ENCODE results near the gene FLT3. TPM values are rescaled to one million over a fixed set of nuclear protein-coding genes. Genes with fewer than 3 reads are reported as not detected.
"Not testable (repeated sequence)": the region's sequence is repeated elsewhere in the genome, so short reads cannot be mapped to it uniquely, and the experiment has no call there.

The FLT3 gene
- total RNA-seq (2014; rRNA removed; shearing (Covaris generic)): 0.22 TPM in 1 of 2 replicates, not detected in the other

DNA sequence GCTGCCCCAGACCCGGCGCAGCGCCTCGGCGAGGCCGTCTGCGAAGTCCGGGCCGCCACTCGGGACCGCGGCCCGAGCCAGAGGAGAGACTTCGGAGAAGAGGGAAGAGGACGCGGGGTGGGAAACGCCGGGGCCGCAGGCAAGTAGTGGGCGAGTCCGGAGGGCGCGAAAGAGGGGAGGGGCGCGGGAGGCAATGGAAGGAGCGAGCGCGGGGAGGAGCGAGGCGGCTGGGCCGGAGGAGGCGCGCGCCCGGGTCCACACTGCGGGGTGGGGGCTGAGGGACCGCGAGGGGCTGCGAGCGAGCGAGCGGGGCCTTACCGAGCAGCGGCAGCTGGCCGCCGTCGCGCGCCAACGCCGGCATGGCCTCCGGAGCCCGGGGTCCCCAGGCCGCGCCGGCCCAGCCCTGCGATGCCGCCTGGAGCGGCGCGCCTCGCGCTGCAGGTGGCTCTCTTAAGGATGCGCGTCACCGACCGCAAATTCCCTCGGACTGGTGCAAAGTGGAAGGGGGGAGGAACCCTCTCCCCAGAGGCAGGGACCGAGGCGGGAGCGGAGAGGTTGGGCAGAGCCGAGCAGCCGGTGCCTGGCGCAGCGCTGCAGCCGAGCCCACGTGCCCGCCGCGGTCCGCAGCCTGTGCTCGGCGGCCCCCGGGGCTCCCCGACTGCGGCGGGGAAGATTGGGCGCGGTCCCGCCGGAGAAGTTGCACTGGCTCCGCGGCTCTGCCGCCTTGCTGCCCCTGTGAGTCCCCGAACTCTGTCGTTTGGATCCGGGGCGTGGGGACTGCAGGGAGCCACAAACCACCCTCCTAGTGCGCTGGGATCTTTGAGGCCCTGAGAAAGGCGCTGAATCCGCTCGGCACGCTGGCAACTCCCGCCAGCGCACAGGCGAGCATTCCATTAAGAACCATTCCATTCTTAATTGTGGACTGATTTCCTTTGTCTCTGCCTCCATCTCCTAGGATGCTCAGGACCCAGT is at the start of gene FLT3:
FLT3 (minus strand) TSS at position 427 of the 972 bp plus-strand sequence; CDS start at position 361, 66 bp downstream.
- DNase-seq (ENCODE audit: low spot score): peak; percentile 50

DNA sequence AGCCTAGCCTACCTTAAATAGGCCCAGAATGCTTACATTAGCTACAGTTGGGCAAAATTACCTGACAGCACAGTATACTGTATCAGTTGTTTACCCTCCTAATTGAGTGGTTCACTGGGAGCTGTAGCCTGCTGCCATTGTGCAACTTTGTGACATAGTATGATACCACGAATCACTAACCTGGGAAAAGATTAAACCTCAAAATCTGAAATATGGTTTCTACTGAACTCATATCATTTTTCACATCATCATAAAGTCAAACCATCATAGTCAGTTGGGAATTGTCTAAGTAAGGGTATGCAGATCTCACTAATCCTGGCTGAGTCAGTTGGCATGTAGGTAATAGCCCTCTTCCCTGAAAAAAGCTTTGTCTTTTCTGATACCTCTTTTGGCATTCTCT is 47.1 kb upstream of the FLT3 start:
- no peak for DNase-seq (ENCODE audit: low spot score)

DNA sequence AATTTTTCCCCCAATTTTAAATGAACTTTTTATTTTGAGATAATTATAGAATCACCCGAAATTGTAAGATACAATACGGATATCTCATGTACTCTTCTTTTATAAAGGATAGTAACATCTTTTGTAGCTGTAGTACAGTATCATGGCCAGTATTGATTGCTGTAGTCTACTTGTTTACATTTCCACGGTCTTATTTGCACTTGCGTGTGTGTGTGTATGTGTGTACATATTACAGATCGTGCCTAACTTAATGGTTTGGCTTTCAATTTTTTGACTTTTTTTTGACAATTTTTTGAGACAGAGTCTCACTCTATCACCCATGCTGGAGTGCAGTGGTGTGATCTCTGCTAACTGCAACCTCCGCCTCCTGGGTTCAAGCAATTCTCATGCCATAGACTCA is 44.7 kb upstream of the FLT3 start:
- DNase-seq (ENCODE audit: low spot score): no peak

DNA sequence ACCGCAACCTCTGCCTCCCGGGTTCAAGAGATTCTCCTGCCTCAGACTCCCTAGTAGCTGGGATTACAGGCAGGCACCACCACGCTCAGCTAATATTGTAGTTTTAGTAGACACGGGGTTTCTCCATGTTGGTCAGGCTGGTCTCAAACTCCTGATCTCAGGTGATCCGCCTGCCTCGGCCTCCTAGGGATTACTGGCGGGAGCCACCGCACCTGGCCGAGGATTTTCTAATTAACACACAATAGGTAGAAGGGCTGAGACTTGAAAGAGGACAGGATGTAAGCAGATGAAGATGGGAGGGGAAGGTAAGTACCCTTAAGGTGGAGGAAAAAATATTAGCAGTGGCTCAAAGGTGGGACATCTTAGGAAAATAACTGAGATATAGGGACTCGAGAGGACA is 41.2 kb upstream of the FLT3 start:
- not testable (repeated sequence) for DNase-seq (ENCODE audit: low spot score)

DNA sequence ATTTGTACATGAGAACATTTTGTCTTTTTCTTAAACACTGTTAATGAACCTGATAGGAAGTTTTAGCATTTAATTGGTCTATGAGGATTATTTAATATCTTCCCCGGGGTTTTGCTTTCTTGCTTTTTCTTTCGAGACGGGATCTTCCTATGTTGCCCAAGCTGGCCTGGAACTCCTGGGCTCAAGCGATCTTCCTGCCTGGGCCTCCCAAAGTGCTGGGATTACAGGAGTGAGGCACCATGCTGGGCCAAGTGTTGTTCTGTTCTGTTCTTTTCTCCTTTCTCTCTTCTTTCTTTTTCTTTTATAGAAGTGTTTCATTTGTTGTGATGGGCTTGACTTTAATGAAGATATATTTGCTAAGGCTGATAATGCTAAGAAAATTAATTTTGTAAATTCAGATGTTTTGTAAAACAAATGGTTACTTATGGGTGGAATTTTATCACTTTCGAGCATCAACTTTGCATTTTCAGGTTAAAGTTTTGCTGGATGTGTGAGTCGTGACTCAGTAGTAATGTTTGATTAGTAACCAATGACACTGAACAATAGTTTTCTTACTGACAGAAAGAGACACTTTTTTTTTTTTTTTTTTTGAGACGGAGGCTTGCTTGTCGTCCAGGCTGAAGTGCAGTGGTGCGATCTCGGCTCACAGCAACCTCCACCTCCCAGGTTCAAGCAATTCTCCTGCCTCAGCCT is 40.2 kb upstream of the FLT3 start:
- no peak for DNase-seq (ENCODE audit: low spot score)

DNA sequence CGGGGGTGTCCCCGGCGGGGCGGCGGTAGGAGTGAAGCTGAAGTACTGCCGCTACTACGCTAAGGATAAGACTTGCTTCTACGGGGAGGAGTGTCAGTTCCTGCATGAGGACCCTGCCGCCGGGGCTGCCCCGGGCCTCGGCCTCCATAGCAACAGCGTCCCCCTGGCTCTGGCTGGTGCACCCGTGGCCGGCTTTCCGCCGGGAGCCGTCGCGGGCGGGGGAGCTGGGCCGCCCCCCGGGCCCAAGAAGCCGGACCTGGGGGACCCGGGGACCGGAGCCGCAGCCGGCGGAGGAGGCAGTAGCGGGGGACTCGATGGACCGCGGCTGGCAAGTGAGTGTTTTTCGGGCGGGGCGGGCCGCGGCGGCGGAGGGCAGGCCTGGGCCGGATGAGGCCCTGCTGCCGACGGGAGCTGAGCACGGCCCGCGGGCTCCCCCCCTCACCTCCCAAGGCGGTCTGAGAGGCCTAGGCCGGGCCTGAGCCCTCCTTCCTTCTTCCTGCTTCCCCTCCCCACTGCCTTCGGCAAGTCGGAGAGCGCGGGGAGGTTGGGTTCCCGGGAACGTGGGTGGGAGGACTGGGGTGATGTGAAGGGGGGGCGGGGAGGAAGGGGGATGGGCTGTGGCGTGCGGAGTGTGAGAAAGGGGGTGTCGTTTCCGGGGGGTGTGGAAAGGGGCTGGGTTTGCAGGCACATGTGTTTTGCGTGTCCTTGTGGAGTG is 38.5 kb upstream of the FLT3 start:
- DNase-seq (ENCODE audit: low spot score): peak; percentile 56

DNA sequence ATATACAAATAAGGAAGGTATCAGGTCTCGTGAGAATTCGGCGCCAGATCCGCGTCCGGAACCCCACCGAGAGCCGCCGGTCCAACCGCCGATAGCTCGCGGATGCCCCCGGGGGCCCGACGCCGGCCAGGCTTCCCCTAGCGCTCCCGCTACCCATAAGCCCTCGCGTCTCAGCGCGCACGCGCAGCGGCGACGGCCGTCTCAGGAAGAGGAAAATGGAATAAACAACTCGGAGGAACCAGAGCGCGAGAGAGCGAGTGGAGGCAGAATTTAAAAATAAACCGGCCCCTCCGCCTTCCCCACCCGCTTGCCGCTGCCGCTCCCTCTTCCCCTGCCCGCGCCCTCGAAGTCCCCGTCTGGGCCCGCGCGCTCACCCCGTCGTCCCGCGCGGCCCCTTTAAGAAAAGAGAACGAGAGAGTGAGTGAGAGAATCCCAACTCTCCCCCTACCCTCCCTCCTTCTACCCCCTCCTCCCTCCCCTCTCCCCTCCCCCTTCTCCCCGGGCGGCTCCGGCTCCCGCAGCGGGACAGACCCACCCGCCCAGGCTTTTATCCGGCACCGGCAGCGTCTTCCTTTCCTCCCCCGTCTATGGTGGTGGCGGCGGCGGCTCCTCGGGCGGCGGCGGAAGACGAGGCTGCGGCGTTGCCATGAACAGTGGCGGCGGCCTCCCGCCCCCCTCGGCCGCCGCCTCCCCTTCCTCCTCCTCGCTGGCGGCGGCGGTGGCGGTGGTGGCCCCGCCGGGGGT is 37.8 kb upstream of the FLT3 start, which contains the start of gene PAN3:
PAN3 (plus strand) TSS at position 534 of the 744 bp plus-strand sequence; CDS start at position 647, 113 bp downstream.
- DNase-seq (ENCODE audit: low spot score): peak; percentile 68

DNA sequence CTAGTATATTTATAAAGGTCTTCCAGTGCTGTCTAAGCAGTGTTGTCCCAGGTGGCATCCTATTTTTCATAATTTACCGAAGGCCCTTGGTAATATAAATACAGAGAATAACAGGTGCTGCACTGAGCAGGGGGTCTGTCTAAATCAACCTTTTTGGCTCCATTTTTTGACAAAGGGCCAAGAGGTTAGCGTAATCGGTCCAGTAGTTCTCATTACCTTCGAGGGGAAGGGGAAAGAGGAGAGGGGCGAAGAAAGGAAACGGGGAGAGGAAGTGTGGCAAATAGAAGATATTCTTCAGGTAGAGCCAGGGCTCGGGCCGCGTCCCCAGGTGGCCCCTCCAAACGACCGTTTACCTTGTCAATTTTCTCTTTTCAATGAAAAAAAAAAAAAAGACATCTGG is 37.2 kb upstream of the FLT3 start:
- DNase-seq (ENCODE audit: low spot score): no peak

DNA sequence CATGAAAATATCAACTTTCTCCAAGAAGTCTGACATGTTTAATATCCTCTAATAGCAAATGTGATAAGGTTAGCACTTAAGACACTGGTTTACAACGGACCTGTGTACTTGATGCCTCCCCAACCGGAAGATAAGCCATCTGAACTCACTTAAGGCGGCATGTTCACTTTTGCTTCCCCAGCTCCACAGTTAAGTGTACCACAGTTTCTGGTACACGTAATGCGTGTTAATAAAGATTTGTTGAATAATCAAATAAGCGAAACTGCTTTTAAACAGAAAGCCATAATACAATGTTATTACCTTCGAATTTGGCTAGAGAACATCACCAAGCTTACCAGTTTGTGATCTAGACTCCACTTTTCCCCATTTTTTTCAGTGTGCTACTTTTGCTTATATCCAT is 36.5 kb upstream of the FLT3 start:
- DNase-seq (ENCODE audit: low spot score): no peak

DNA sequence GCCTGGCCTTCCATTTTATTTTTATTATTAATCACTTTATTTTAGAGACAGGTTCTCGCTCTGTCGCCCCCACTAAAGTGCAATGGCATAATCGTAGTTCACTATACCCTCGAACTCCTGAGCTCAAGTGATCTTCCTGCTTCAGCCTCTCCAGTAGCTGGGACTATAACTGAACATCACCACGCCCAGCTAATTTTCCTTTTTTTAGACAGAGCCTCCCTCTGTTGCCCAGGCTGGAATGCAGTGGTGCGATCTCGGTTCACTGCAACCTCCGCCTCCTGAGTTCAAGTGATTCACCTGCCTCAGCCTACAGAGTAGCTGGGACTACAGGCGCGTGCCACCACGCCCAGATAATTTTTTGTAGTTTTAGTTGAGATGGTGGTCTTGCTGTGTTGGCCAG is 31.3 kb upstream of the FLT3 start:
- no peak for DNase-seq (ENCODE audit: low spot score)

DNA sequence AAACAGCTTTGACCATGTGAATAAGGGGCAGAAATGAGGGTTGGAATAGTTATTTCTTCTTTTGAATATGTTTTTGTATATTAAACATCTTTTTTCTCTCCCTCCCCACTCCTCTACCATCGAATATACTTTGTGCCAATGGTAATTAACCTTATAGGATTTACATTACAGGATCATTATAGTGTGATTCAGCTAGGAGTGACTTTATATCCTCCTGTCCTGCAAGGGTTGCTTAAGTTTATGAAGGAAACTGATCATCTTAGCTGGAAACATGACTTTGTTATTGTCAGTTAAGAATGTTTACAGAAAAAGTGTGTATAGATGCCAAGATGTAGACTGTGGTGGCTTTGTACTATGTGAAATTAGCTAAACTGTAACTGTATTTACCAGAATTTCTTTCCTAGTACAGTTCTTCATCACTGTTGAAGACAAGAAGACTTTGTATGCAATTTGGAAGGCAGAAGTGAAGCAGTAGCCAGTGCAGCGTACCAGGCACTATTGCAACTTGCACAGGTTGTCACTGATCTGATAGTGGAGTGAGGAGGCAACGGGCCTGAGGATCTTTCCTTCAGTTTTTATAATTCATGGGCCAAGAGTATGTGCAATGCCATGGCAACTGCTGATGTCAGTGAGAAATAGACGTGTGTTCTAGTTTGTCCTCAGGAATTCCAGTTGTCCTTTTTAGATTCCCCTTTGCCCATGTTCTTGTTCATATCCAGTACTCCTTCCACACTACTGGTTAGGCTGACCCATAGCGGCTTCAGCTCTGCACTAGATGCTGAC is 29.7 kb upstream of the FLT3 start:
- DNase-seq (ENCODE audit: low spot score): no peak

DNA sequence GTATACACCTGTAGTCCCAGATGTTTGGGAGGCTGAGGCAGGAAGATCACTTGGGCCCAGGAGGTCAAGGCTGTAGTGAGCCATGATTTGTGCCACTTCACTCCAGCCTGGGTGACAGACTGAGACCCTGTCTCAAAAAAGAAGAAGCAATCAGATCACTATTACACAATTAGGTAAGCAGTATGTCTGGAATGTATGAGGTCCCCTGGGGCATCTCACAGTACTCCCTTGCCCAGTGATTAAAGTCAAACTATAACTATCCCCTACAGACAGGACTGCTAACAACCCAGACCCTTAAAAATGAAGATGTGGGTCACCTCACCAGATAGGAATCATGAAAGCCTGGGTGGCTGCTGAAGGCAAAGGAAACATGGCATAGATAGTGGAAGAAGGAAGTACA is 28.6 kb upstream of the FLT3 start:
- no peak for DNase-seq (ENCODE audit: low spot score)

DNA sequence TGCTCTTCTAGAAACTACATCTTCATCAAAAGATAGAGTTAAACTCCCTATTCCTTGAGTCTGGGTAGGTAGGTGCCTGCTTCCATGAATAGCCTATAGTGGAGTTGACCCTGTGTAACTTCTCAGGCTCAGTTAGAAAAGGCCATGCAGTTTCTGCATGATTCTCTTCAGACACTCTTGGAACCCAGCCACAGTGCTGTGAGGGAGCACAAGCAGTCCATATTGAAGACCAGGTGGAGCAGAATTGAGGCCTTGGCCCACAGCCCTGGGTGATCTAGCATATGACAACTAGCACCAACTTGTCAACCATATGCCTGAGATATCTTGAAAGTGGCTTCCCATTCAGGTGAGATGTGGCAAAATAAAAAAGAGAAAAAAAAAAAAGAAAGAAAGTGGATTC is 27.7 kb upstream of the FLT3 start:
- no peak for DNase-seq (ENCODE audit: low spot score)

DNA sequence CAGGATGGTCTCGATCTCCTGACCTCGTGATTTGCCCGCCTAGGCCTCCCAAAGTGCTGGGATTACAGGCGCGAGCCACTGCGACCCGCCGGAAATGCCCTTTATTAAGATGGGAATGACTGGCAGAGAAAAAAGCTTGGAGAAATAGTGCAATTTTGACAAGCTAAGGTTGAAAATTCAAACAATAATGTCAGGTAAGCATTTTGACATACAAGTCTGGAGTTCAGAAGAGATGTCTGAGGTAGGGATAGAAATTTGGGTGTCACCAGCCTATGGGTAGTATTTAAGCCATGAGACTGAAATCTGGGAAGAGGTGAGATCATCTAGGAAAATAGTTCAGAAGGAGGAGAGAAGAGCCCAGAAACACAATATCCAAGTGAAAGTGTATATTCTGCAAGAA is 20.8 kb upstream of the FLT3 start:
- no peak for DNase-seq (ENCODE audit: low spot score)

DNA sequence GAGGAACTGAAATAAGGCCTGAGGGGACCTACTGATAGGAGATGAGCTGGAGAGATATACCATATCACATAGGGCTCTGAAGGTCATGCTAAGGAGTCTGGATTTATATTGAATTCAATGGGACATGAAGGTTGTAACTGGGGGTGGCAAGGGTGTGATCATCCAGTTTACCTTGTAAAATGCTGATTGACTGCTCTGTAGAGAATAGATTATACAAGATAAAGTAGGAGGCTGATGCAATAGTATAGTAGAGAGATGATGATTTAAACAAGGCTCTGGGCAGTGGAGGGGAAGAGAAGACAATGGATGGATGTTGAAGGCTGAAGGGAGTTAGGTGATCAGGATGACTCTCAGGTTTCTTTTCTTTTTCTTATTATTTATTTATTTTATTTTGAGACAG is 19.9 kb upstream of the FLT3 start:
- no peak for DNase-seq (ENCODE audit: low spot score)

DNA sequence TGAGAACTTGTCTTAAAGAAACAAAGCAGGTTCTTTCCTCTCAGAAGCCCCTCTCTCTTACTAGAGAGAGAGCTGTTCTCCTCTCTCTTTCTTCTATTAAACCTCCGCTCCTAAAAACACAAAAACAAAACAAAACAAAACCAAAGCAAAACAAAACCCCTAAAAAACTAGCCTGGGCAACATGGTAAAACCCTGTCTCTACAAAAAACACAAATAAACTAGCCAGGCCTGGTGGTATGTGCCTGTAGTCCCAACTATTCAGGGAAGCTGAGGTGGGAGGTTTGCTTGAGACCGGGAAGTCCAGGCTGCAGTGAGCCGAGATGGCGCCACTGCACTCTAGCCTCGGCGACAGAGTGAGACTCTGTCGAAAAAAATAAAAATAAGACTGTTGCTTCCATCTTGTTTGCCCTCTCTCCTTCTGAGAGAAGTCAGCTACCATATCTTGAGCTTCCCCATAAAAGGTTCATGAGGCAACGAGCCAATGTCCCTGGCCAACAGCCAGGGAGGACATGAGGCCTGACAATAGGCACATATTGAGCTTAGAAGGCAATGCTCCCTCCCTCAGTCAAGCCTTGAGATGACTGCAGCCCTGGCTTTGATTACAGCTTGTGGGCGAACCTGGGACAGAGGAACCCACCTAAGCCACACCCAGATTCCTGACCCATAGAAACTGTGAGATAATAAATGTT is 17.5 kb upstream of the FLT3 start:
- no peak for DNase-seq (ENCODE audit: low spot score)

DNA sequence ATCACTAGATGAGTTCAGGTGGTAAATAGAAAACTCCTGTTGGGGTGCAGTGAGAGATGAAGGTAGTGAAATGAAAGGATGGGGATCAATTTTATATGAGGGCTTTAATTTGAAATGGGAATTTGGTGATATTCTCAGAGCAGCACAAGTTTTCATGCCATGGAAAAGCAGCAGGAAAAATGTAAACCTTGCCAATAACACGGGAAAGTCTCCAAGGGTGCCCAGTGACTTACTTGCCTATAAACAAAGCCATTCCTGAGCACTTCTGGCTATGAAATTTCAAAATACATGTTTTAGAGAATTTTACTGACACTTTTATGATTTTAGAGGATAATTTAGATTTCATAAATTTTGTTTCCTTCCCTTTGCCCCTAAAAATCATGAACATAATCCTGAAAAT is 16.4 kb upstream of the FLT3 start:
- no peak for DNase-seq (ENCODE audit: low spot score)

DNA sequence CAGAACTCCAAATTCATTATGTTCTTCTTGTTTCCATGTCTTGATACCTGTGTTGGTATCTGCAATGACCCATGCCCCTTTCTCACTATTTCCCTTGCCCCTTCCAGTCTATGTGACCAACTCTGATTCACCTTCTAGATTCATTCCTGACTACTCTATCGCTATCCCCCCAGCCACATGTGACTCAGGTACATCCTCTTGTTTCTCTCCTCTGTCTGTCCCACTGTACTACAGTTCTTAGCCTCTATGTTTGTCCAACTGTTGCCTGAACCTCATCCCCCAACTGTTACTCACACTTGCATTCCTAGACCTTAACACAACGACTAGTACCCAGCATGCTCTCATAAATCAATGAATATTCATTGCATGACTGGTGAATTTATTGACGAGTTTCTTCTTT is 10.0 kb upstream of the FLT3 start:
- DNase-seq (ENCODE audit: low spot score): no peak

DNA sequence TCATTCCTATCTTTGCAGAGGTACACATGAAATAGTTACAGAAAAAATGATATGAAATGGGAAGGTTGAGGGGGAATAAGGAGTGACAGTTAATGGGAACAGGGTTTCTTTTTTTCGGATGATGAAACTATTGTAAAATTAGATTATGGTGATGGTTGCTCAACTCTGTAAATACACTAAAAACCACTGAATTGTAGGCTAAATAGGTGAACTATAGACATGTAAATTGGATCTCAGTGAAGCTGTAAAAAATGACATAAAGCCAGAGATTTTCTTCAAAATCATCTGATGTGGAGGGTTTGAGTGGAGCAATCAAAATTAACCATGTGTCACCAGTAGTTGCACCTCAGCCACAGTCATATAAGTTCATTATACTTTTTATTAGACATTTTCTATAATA is 6.6 kb upstream of the FLT3 start:
- no peak for DNase-seq (ENCODE audit: low spot score)

DNA sequence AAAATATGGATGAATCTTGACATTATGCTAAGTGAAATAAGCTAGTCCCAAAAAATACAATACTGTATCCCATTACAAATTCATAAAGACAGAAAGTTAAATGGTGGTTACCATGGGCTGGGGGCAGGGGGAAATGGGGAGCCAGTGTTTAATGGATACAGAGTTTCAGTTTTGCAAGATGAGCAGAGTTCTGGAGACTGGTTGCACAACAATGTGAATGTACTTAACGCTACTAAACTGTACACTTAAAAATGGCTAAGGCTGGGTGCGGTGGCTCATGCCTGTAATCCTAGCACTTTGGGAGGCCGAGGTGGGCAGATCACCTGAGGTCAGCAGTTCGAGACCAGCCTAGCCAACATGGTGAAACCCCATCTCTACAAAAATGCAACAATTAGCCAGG is 1.5 kb upstream of the FLT3 start:
- not testable (repeated sequence) for DNase-seq (ENCODE audit: low spot score)
